RWPE1 (cell line): ENCODE data around the gene NPAS4.

Source experiments
- CTCF ChIA-PET: fragments of 350-600 bp; sonication (Branson Sonifier 250); formaldehyde crosslinking; extraction: SDS; loops from one replicate; lab custom pipeline; 2021; lab: Yijun Ruan, JAX
- POLR2A ChIA-PET: fragments of 400-600 bp; formaldehyde crosslinking; extraction: SDS; loops from one replicate; lab custom pipeline; 2020; ENCODE audit warnings: antibody characterized with exemption; ENCODE audit not compliant: low non-redundant PET; lab: Yijun Ruan, JAX
- DNase-seq: peaks from one replicate; pipeline ENCODE4 v3.0.0; 2012; ENCODE audit warnings: low spot score
- H3K27ac ChIP-seq: fragments of 450-650 bp; 2 replicates; pipeline ENCODE4 v1.5.1; 2017
- TF ChIP-seq, protein P1 (sequence below): fragments of 450-650 bp; conservative IDR thresholded peaks from 2 replicates; pipeline ENCODE4 v1.5.1; 2017; ENCODE audit warnings: low read depth, mild to moderate bottlenecking

NPAS4 gene

DNA sequence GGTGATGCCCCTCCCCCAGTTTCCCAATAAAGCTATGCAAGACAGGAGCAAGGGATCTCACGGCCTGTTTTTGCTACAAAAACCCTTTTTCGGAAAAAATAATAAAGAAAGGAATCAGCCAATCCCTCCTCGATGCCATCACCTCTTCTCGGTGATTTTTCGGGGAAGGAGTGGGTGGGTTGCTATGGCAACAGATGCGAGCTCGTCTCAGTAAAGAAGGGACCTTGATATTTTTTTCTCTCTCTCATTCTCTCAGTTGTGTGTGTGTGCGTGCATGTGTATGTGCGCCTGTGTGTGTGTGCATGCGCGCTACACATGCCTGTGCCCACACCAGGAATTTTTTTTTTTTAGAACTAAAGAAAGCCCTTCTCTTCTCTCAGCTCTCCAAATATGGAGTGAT, 3.8 kb upstream of the NPAS4 start:
- POLR2A ChIA-PET = interaction anchor here (0.6 kb wide), 1 partner anchor 529 kb away, joined by 4 read pairs; the partner anchor contains the start of gene FIBP
- DNase-seq = no peak
- H3K27ac ChIP-seq = no peak overlapping the region
- TF ChIP-seq, protein P1, sequence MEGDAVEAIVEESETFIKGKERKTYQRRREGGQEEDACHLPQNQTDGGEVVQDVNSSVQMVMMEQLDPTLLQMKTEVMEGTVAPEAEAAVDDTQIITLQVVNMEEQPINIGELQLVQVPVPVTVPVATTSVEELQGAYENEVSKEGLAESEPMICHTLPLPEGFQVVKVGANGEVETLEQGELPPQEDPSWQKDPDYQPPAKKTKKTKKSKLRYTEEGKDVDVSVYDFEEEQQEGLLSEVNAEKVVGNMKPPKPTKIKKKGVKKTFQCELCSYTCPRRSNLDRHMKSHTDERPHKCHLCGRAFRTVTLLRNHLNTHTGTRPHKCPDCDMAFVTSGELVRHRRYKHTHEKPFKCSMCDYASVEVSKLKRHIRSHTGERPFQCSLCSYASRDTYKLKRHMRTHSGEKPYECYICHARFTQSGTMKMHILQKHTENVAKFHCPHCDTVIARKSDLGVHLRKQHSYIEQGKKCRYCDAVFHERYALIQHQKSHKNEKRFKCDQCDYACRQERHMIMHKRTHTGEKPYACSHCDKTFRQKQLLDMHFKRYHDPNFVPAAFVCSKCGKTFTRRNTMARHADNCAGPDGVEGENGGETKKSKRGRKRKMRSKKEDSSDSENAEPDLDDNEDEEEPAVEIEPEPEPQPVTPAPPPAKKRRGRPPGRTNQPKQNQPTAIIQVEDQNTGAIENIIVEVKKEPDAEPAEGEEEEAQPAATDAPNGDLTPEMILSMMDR = no peak
- CTCF ChIA-PET = interaction anchor here (1.0 to 1.7 kb wide), 3 partner anchors 22 to 105 kb away, joined by 4 to 8 read pairs (median 4); partner anchors contain the start of gene MRPL11

DNA sequence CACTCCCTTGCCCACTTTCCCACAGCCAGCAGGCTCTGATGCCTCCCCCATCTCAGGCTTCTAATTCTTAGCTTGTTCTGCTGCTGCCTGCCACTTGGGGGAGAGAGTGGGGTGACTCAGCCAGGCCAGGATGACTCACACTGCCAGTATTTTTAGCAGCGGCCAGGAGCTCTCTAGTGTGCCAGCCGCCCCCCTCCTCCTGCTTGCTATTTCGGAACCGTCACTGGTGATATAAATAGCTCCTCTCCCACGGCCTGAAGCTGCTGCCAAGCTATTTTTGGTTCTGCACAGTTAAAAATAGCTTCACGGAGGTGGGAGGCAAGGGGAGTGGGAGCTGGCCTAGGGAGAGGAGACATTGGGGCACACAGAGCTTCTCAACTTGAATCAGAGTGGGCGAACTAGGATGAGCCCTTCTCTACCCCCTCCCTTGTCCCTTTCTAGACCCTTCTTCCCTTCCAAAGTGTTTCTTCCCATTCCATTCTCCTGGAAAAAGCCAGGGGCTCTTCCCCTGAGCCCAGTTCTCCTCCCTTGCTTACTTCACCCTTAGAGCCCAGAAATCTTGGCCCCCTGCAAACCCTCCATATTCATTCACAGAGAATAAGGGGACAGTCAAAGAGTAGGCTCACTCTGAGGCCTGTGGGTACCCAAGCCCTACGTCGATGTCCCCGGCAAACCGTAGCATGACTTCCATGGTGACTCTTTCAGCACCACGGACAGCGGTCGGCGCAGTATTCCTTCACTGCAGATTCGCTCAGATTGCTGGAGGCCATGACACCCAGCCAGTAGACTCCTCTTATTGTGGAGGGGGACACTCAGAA, 2.5 kb upstream of the NPAS4 start:
- TF ChIP-seq, protein P1 = no peak; the same call in 1 of the 2 replicates
- ChIA-PET CTCF (interaction anchor here (0.6 to 1.7 kb wide), 15 partner anchors 9 to 919 kb away, joined by 3 to 11 read pairs (median 4); partner anchors contain the start of genes MRPL11 and RBM4B), POLR2A (interaction anchor here (0.6 kb wide), 2 partner anchors 48 to 424 kb away, joined by 3 to 4 read pairs; partner anchors contain the start of gene PELI3)
- H3K27ac ChIP-seq = no peak overlapping the region
- DNase-seq = peak; percentile 97

DNA sequence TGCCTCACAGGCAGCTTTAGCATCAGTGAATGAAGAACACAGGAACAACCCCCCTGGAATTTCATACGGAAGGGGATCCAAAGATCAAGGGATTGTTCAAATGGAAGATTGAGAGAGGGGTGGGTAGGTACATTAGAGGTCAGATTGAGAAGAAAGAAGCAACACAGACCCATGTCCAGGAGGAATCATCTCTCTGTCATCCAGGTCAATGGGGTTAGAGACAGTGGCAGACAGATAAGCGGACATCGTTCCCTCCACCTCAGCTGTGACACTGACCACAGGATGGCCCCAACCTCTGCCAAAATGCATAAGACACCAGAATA, 1.9 kb upstream of the NPAS4 start:
- ChIA-PET POLR2A (no interaction called here), CTCF (interaction anchor here (0.6 to 1.7 kb wide), 3 partner anchors 20 to 918 kb away, joined by 4 to 8 read pairs (median 5); partner anchors contain the start of genes MRPL11 and RBM4B)
- no peak for DNase-seq
- no peak overlapping the region for H3K27ac ChIP-seq
- TF ChIP-seq, protein P1 = no peak

DNA sequence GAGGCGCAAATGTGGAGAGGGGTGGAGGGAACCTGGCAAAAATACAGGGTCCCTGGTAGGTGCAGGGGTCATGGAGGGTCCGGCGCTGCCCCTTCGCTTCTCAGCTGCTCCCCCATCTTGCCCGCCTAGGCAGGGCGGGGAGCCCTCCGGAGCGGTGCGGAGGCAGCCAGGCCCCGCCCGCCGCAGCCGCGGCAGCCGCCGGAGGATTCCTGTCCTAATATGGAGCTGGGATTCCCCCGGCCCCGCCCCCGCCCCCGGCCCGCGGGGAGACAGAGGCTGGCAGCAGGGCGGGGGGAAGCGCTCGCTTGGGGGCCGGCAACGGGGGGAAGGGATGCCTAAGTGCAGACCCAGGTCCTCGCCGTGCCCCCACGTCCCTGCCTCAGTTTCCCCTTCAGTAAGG, 1.0 kb upstream of the NPAS4 start:
- CTCF ChIA-PET = interaction anchor here (0.8 kb wide), 1 partner anchor 11 kb away, joined by 3 read pairs; no protein-coding TSS in a partner anchor
- POLR2A ChIA-PET = no interaction called here
- H3K27ac ChIP-seq = no peak overlapping the region
- no peak for DNase-seq
- TF ChIP-seq, protein P1 = no peak

DNA sequence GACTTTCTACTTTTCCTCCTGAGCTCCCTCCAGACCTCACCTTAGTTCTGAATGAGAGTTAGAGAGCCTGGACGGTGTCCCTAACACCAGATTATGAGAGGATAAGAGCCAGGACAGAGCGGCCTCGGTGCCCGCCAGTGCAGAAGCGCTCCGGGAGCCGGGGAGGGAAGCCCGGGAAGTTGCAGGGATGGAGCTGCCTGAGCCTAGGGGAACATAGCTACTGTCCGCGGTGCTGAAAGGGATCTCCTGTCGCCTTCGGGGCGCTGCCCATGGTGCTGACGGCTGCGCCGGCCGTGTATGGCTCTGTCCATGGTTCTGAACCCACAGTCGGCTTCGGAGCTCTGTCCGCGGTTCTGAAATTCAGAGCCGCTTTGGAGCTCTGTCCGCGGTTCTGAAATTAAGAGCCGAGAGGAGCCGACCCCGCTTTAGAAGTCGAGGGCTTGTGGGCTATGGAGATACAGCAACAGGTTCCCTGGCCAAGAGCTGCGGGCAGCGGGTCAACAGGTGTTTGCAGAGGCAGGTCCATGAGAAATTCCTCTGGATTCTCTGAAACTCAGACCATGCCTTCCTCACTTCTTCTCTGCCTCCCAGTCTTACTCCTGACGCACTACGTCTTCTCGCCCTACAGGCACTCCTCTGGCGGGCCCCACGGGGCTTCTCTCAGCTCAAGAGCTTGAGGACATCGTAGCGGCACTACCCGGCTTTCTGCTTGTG, 814 bp downstream of the NPAS4 start:
- POLR2A ChIA-PET = interaction anchor here (0.5 to 0.6 kb wide), 2 partner anchors 111 to 256 kb away, joined by 3 to 4 read pairs; partner anchors contain the start of gene RBM4B
- CTCF ChIA-PET = interaction anchor here (0.5 to 1.1 kb wide), 8 partner anchors 8 to 602 kb away, joined by 3 to 6 read pairs (median 3); no protein-coding TSS in a partner anchor
- H3K27ac ChIP-seq = no peak overlapping the region
- peak; percentile 83 for DNase-seq
- TF ChIP-seq, protein P1 = no peak

DNA sequence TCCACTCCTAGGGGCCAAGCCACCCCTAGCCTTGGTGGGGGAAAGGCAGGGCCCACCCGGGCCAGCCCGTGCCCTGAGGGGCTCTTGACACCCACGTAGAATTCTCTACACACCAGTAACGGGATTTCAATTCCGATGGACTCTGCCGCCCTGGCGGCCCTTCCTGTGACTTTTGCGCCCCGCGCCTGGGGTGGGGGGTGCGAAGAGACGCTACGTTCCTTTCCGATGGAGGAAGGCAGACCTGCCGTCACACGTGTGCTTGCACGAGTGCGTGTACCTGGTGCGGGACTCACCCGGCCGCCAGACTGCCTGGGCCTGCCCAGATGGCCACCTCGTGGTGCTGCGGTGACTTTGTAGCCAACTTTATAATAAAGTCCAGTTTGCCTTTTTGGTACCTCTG, 5.5 kb downstream of the NPAS4 start:
- CTCF ChIA-PET = no interaction called here
- POLR2A ChIA-PET = no interaction called here
- TF ChIP-seq, protein P1 = no peak
- no peak for DNase-seq
- no peak overlapping the region for H3K27ac ChIP-seq
